ENCODE data around the gene PLK3.
A peak's percentile ranks its signal among the peaks of the same experiment; 100 is the strongest.
"Not testable (repeated sequence)": the region's sequence is repeated elsewhere in the genome, so short reads cannot be mapped to it uniquely, and the experiment has no call there.

Gene PLK3

DNA sequence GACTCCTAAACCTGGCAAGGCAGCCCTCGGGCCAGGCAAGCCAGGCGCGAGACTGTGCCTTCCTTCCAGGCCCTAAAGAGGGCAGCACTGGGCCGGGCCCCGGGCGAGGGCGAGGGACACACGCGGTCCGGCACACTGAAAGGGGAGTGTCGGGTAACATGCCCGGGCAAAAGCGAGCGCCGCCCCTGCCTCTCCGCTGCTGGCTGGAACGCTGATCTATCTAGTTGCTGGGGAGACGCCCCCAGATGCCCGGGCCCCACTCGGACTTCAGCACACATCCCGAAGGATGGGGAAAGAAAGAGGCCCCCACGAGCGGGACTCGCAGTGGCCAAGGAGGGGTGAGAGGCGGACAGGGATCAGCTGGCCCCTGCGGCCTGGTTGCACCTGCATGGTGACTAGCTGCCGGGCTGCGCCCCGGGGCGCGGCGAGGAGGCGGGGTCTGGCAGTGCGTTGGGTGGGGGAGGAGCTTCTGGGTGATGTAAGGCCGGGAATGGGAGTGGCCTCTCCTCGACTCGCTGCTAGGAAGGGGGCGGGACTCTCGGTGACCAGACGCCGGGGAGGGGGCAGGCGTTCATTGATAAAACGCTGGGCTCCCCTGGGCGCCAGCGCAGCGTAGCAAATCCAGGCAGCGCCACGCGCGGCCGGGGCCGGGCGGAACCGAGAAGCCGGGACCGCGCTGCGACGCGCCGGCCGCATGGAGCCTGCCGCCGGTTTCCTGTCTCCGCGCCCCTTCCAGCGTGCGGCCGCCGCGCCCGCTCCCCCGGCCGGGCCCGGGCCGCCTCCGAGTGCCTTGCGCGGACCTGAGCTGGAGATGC, at the start of gene PLK3:
TSS of gene PLK3 (plus strand) at position 608 of the 815 bp plus-strand sequence. CDS start at position 695, 87 bp downstream.
- DNase-seq: peak; percentile 94 to 95

DNA sequence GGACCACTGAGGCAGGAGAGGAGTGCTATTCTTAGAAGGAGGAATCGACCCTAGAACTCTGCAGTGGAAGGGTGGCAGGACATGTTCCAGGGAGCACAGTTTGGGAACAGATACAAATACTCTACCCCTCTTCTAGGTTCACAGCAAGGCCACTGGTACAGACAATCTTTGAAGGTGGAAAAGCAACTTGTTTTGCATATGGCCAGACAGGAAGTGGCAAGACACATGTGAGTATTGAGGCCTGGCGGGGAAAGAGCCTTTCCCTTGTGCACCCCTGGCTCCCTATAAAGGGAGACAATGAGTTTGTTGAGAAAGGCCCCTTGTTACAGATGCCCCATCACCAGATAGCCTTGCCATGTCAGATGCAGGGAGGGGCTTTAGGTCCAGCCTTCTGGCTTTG, 42.8 kb upstream of the PLK3 start:
- DNase-seq: no peak

DNA sequence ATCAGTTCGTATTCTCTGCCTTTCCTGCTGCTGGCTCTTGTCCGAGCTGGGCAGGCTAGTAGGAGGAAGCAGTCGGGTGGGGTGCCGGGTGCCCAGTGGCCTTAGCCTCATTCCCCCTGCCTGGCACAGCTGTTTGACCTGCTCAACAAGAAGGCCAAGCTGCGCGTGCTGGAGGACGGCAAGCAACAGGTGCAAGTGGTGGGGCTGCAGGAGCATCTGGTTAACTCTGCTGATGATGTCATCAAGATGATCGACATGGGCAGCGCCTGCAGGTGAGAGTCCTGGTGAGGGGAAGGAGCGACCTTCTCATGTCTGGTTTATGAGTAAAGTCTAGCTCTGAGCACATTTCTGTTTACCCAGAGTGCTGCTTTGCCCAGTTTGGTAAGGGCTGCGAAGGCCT, 41.1 kb upstream of the PLK3 start:
- DNase-seq: no peak

DNA sequence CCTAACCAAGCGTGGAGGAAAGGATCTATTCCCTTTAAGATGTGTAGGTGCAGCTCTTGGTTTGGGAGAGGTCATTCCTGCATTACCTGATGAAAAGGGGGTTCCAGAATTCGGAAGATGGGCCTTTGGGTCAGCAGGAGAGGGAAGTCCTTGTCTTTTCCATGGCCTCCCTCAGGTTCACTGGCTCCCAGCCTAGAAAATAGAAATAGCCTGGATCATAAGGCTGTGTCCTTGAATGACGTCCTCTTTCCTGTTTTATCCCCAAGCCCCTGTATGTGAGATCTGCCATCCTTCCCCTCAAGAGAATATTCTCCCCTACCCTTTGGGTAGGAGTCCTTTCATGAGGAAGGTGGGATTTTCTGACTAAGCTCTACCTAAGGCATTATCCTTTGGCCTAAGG, 39.3 kb upstream of the PLK3 start:
- no peak for DNase-seq

GRCh38 chr1:44766421-44766820, 33.8 kb upstream of the PLK3 start:
- DNase-seq: not testable (repeated sequence)

- peak in 1 of 2 experiments; percentile 73 for DNase-seq
Observed at GRCh38 chr1:44775078-44775929, 24.9 kb upstream of the PLK3 start, which contains the start of gene RPS8. RPS8 (plus strand) TSS chr1:44775540; CDS start chr1:44775597, 57 bp downstream.

DNA sequence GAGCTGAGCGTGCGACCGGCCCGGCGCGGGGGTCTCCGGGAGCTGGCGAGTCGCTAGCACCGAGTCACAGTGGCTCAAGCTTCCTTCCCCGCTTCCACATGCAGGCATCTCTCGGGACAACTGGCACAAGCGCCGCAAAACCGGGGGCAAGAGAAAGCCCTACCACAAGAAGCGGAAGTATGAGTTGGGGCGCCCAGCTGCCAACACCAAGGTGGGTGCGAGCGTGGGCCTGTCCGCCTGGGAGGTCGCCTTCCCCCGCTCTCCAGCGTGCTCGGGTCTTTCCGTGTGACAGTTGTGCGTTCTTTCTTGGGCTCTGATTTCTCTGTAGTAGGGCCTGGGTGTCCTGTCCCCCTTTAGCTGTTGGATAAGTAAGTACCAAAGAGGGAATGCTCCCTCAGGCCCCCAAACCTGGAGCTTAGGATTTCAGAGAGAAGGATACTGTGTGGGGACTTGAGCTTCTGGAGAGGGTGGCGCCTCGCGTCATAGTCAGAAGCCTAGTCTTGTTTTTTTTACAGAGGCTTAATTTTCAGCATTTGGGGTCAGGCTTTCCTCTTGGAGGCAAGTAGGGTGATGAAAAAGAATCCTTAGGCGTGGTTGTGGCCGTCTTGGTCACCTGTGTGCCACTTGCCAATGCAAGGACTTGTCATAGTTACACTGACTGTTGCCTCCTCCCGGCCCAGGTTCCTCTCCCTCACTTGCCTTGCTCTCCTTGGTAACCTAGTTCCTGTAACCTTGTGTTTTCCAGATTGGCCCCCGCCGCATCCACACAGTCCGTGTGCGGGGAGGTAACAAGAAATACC, 24.0 kb upstream of the PLK3 start:
- no peak for DNase-seq

DNA sequence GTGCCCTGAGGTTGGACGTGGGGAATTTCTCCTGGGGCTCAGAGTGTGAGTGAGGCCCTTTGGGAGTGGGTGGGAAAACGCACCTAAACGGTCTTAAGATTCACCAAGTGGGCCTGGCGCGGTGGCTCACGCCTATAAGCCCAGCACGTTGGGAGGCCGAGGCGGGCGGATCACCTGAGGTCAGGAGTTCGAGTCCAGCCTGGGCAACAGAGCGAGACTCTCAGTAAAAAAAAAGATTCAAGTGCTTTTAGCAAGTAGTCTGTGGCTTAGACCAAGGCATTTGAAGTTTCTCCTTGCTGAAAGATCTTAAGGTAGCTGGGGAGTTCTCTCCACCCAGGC, 23.5 kb upstream of the PLK3 start:
- no peak for DNase-seq

- no peak for DNase-seq
Observed at GRCh38 chr1:44777547-44777946, 22.6 kb upstream of the PLK3 start.

DNA sequence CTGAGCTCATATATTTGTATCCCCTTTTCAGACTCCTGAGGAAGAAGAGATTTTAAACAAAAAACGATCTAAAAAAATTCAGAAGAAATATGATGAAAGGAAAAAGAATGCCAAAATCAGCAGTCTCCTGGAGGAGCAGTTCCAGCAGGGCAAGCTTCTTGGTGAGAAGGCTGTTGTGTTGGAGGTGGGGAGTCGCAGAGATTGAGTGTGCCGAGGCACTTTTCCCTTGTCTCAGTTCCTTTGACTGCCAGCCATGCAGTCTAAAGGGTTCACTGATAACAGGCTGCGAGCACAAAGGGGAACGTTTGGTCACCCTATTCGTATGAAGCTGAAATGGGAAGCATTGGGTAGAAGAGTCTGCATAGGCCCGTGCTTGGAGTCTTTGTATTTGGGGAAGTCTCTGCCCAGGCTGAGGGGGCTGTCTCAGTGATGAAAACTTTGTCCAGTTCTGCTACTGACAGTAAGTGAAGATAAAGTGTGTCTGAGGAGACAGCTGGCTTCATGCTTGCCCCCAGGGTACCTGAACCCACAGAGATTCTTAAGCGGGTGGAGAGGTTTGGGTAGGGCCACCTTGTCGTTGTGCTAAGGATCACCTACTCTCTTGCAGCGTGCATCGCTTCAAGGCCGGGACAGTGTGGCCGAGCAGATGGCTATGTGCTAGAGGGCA, 22.1 kb upstream of the PLK3 start:
- DNase-seq: no peak

GRCh38 chr1:44778705-44779576, 21.2 kb upstream of the PLK3 start:
- no peak for DNase-seq

DNA sequence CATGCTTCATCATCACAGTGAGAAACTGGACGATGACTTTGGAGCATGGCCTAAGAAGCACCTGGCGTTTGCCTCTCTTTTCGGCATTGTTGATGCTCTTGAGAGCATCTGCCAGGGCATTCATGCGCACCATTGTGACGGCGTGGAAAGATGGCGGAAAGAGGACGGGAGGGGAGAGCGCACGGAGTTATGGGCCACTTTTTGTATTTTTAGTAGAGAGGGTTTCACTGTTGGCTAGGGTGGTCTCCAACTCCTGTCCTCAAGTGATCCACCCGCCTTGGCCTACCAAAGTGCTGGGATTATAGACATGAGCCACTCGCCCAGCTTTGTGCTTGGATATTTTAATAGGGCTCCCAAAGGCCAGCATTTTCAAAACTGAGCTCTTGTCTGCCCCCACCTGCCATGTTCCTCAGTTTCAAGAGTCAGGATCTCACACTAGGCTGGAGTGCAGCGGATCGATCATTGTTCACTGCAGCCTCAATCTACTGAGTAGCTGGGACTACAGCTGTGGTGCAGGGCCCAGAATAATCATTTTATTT, 19.5 kb upstream of the PLK3 start:
- no peak for DNase-seq

DNA sequence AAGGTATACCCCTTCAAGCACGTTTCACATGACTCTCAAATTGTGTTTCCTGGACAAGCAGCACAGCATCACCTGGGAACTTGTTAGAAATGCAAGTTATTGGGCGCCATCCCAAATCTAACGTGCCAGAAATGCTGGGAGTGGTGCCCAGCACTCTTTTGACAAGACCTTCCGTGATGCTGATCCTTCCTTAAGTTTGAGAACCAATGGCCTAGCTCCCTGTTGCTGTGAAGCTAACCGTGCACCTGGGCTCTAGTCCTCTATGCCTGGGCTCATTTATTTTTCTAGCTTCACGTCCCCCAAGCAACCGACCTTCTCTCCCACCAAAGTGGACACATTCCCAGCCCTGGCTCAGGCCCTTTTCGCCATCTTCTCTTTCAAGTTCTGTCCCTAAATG, 16.5 kb upstream of the PLK3 start:
- no peak for DNase-seq

GRCh38 chr1:44784094-44785028, 15.8 kb upstream of the PLK3 start:
- DNase-seq: no peak

DNA sequence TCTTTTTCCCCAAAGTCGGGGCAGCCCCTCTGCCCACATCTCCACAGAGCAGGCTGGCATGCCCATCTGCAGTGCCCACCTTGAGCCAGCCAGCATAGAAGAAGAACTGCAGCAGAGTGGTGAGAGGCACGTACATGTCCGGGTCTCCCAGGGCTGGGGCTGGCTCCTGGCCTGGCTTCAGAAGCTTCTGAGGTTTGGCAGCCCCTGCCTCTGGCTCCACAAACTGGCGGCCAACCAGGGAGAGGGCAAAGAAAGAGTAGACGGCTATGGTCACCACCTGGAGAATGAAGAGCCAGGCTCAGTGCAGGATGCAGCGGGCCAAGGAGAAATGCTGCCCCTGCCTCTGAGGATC, 15.2 kb upstream of the PLK3 start:
- DNase-seq: no peak

- no peak for DNase-seq
Observed at GRCh38 chr1:44785501-44786137, 14.6 kb upstream of the PLK3 start.

GRCh38 chr1:44786138-44786840, 13.9 kb upstream of the PLK3 start:
- no peak for DNase-seq

- no peak for DNase-seq
Observed at GRCh38 chr1:44786841-44787426, 13.2 kb upstream of the PLK3 start.

GRCh38 chr1:44787506-44787905, 12.7 kb upstream of the PLK3 start:
- no peak for DNase-seq

Measured in cerebellar nuclear complex (tissue), 1 donor.